GM18868 (cell line): ENCODE measurements around the gene VAMP5.
"Not testable (repeated sequence)": the region's sequence is repeated elsewhere in the genome, so short reads cannot be mapped to it uniquely, and the experiment has no call there.

Experiments used
- ATAC-seq: cut with Tn5 transposase; IDR thresholded peaks from one replicate; pipeline ENCODE4 v1.9.1; 2021; ENCODE audit warnings: mild to moderate bottlenecking, moderate library complexity; ENCODE audit not compliant: unreplicated experiment

Gene VAMP5

GRCh38 chr2:85599468-85600234 lies 15.4 kb downstream of the VAMP5 start:
- no peak for ATAC-seq

DNA sequence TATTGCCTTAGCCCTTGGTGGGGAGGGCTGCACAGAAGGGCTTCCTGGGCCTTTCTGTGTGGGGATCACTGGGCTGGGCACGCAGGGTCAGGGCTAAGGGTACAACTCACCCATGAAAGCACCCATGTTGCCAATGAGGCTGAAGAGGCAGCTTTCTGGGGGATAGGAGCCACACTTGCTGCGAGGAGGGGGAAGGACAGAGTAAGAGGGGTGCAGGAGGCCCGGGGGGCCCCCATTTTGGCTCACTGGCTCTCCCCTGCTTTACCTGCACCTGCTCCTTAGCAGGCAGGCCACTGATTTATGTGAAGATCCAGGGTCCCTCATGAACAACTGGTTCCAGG lies 16.0 kb downstream of the VAMP5 start:
- ATAC-seq = no peak

- ATAC-seq = no peak
These were observed 16.9 kb downstream of the VAMP5 start for GRCh38 chr2:85600951-85601770.

DNA sequence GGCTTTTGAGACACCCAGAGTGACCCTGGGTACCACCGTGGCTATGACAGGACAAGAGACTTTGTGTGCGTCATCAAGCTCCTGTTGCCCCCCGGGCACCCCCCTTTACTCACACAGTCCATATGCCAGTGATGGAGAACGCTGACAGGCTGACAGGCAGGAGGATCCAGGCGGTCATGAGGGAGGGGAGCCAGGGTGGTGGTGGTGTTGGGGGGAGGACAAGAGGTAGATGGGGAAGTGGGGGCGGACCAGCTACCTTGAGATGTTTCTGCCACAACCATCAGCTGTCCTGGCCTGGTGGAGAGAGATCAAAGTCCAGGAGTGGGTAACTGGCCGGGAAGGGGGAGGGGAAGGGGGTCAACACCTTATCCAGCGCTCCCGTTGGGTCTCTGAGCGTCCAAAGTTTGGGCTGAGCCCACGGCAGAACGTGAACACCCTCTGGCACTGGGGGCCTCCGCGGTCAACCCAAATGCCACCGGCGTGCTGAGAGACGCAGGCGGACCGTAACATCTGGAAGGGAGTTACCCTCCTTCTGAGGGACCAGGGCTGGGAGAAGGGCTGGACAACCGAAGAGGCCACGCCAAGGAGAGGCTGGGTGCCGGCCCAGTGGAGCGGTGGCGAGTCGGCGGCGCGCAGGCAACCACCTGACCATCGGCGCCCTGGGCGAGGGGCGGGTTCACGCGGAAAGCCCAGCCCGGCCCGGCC lies 17.7 kb downstream of the VAMP5 start:
- peak; percentile 40 for ATAC-seq

DNA sequence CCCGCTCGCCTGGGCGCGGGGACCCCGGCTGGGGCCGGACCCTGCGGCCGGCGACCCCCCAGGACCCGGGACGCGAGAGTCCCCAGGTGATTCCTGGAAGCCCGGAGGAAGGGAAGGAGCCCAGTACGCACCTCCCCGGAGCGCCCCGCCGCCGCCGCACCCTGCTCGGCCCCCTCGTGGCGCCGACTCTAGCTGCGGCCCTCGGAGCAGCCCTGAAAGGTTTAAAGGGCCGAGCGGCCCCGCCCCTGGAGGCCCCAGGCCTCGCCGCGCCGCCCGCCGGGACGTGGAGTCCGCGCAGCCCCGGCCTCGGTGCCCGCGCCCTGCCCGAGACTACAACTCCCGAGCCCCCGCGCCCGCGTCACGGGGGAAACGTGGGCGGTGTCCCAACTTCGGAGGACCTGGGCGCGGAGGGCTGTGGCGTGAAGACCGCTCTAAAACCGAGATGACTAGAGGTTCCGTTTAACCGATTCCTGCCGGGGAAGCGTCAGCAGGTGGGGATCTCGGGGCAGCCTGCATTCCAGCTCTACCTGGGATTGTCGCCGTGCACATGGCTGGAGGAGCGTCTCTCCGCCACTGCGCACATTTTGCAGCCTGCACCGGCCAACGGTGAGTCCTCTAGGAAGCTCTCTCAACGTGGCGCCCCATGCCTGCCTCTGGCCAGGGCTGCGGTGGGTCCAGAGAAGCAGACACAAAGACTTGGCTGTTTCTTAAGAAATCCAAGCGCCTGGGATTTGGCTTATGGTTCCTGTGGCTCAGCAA lies 18.4 kb downstream of the VAMP5 start, which contains the start of gene TMEM150A:
TSS of gene TMEM150A (minus strand) at position 223 of the 759 bp plus-strand sequence. CDS start 750 bp downstream, outside the sequence.
- peak; percentile 95 for ATAC-seq

DNA sequence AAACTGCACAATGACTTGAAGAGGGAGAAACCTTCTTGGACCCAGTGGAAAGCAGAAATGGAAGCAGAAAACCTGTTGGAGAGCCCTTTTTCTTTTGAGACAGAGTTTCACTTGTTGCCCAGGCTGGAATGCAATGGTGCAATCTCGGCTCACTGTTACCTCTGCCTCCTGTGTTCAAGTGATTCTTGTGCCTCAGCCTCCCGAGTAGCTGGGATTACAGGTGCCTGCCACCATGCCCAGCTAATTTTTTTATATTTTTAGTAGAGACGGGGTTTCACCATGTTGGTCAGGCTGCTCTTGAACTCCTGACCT lies 19.9 kb downstream of the VAMP5 start:
- not testable (repeated sequence) for ATAC-seq

GRCh38 chr2:85604568-85605339 lies 20.5 kb downstream of the VAMP5 start:
- no peak for ATAC-seq

GRCh38 chr2:85605406-85606115 lies 21.3 kb downstream of the VAMP5 start:
- ATAC-seq = no peak

DNA sequence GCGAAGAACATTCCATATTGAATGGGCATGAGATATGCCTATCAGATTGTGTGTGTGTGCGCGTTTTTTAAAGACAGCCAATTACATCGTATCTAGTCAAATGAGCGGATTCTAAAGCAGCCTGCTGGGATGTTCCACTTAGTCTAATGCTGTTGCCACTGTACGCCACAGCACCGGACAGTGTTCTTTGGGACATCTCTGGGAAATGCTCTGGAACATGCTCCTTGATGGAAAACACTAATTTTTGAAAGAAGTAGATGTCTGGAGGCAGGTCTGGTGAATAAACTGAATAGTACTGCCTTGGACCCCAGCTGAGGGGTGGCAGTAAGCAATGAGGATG lies 21.9 kb downstream of the VAMP5 start:
- ATAC-seq = no peak

DNA sequence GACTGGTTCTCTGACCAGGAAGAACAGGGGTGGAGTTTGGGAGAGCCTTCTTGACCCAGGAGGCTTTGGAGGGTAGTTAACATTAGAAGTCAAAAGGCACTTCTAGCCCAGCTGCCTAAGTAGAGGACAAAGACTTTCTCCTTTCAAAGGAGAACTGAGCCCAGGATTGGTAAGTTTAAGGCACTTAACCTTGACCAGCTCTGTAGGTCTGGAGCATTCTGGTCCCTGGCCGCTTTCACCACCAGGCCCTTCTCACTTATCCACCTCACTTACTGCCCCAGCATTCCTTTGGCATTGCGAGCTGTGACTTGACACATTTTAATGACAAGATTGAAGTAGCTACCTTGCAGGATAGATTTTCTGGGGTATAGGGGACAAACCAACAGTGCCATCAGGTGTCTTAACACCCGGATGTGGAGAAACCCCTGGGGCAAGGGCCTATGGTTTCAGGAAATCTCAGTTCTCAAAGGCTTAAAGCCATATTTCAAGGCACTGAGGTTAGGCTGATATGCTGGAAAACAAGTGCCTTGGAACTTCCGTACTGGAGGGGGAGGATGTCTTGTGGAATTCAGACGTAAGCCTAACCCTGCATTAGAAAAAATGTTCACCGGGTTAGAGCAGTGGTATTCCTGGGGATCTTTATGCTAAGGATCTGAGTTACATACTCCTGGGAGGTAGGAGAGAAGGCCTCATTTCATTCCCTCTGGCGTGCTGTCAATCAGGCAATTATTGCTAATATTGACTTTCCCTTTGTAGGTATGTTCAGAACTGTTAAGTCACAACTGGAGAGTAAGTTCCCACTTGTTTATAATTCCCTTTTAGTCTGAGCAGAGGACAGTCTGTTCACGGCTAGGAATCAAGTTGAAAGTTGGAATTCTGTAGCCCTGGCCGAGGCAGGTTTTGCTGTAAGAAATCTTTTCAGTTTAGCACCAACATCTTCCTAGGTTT lies 23.3 kb downstream of the VAMP5 start:
- ATAC-seq = no peak

GRCh38 chr2:85611217-85611704 lies 27.0 kb downstream of the VAMP5 start:
- no peak for ATAC-seq

DNA sequence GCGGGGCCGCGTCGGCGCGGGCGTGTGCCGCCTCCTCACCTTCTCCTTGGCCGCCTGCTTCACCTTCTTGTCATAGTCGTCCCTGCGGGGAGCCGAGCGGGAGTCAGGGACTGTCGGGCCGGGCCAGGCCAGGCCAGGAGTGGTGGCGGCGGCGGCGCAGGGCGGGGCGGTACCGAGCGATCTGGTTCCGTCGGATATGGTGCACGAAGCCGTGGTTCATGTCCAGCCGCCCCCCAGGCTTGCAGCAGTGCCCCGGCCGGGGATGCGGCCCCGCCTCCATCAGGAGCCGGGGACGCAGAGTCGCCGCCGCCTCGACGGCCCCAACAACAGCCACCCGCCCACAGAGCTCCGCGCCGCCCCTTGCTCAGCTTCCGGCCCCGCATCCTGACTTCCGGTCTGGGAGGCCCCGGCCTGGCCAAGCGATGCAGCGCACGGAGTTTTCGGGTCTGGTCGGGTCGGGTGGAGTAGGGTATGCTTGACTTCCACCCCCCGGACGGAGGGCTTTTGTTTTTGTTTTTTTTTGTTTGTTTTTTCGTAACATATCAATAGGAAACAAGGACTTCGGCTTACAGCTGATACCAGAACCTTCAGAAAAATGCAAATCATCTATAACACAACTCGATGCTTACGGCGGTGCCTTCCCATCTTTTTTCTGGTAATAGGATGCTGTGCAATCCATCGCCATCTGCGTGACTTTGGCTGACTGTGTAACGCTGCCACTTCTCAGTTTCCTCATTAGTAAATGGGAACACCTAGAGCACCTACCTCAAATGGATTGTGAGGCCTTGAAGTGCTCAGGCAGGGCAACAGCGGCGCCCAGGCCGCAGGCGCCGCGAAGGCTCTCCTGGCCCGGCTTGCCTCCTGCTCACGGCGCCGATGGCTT lies 27.7 kb downstream of the VAMP5 start, which contains the start of gene C2orf68:
TSS of gene C2orf68 (minus strand) at position 362 of the 883 bp plus-strand sequence. CDS start at position 280, 82 bp downstream.
- peak; percentile 77 for ATAC-seq

GRCh38 chr2:85613717-85614515 lies 29.7 kb downstream of the VAMP5 start:
- ATAC-seq = no peak

- not testable (repeated sequence) for ATAC-seq
These were observed 30.5 kb downstream of the VAMP5 start for GRCh38 chr2:85614757-85615156.

DNA sequence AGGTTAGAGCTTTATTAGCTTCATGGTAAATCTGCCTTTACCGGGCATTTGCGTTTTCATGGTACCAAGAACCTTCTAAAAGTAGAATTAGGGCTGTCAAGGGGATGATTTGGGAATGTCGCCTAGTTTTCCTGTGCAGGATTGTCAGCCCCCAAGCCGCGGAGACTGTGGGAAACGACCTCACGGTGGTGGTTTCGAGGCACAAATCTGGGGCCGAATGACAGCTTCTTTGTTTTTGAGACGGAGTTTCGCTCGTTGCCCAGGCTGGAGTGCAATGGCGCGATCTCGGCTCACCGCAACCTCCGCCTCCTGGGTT lies 31.1 kb downstream of the VAMP5 start:
- no peak for ATAC-seq

GRCh38 chr2:85617723-85618122 lies 33.5 kb downstream of the VAMP5 start:
- not testable (repeated sequence) for ATAC-seq

- no peak for ATAC-seq
These were observed 35.4 kb downstream of the VAMP5 start for GRCh38 chr2:85619617-85620016.
